ENCODE data around the gene MN1.

The MN1 gene

GRCh38 chr22:27801616-27802345 lies at the start of gene MN1:
MN1 (minus strand) TSS chr22:27801756; CDS start chr22:27800543, 1,213 bp downstream.
- no peak for DNase-seq

- DNase-seq, result no peak
Observed at GRCh38 chr22:27850000-27850521, 48.5 kb upstream of the MN1 start.

GRCh38 chr22:27848005-27848404 lies 46.4 kb upstream of the MN1 start:
- DNase-seq, result no peak

- no peak for DNase-seq
Observed at GRCh38 chr22:27846910-27847309, 45.4 kb upstream of the MN1 start.

- no peak for DNase-seq
Observed at GRCh38 chr22:27846248-27846757, 44.7 kb upstream of the MN1 start.

GRCh38 chr22:27845644-27846043 lies 44.1 kb upstream of the MN1 start:
- DNase-seq, result no peak

GRCh38 chr22:27844656-27845591 lies 43.4 kb upstream of the MN1 start:
- no peak for DNase-seq

GRCh38 chr22:27844256-27844655 lies 42.7 kb upstream of the MN1 start:
- no peak for DNase-seq

- no peak for DNase-seq
Observed at GRCh38 chr22:27843441-27843840, 41.9 kb upstream of the MN1 start.

- no peak for DNase-seq
Observed at GRCh38 chr22:27842669-27843431, 41.3 kb upstream of the MN1 start.

GRCh38 chr22:27842201-27842600 lies 40.6 kb upstream of the MN1 start:
- no peak for DNase-seq

- DNase-seq, result no peak
Observed at GRCh38 chr22:27840436-27840835, 38.9 kb upstream of the MN1 start.

GRCh38 chr22:27839057-27839660 lies 37.6 kb upstream of the MN1 start:
- DNase-seq, result no peak

- no peak for DNase-seq
Observed at GRCh38 chr22:27836181-27836580, 34.6 kb upstream of the MN1 start.

- DNase-seq, result no peak
Observed at GRCh38 chr22:27835446-27835845, 33.9 kb upstream of the MN1 start.

- DNase-seq, result no peak
Observed at GRCh38 chr22:27834364-27835185, 33.0 kb upstream of the MN1 start.

GRCh38 chr22:27833803-27834202 lies 32.2 kb upstream of the MN1 start:
- no peak for DNase-seq

- DNase-seq, result no peak
Observed at GRCh38 chr22:27832606-27833005, 31.1 kb upstream of the MN1 start.

GRCh38 chr22:27829620-27830019 lies 28.1 kb upstream of the MN1 start:
- no peak for DNase-seq

- no peak for DNase-seq
Observed at GRCh38 chr22:27827604-27828587, 26.3 kb upstream of the MN1 start.
